Measurements from ENCODE around the gene C3orf20. TPM values are rescaled to one million over a fixed set of nuclear protein-coding genes. Genes with fewer than 3 reads are reported as not detected.

Gene C3orf20
- total and polyA plus RNA-seq, 9 of the 15 experiments (the other 6 are each of a cell fraction or from before 2014, with no cell fraction given) = 0.04 TPM; not detected in 8

GRCh38 chr3:14651440-14652251 lies 23.3 kb upstream of the C3orf20 start, which contains the start of gene CCDC174 (continued):
- TF ChIP-seq HDAC3 (IDR thresholded peaks at IDR 0.05; ENCODE audit: borderline replicate concordance, partially characterized antibody) = peak; percentile 6
- peak; percentile 40 for TF ChIP-seq HES1 (IDR thresholded peaks at IDR 0.05; ENCODE audit: low read depth)
- no peak for TF ChIP-seq ETS2 (tag; IDR thresholded peaks at IDR 0.05; ENCODE audit: borderline replicate concordance, poor library complexity, severe bottlenecking)
- no peak for TF ChIP-seq SLC30A9 (CRISPR knock-in tag; IDR thresholded peaks at IDR 0.05)
- TF ChIP-seq SREBF1 (IDR thresholded peaks at IDR 0.05; ENCODE audit: borderline replicate concordance, low read depth, low read length) = peak; percentile 87
- TF ChIP-seq ZC3H4 (CRISPR knock-in tag; IDR thresholded peaks at IDR 0.05; ENCODE audit: borderline replicate concordance) = no peak
- TF ChIP-seq, protein P1, sequence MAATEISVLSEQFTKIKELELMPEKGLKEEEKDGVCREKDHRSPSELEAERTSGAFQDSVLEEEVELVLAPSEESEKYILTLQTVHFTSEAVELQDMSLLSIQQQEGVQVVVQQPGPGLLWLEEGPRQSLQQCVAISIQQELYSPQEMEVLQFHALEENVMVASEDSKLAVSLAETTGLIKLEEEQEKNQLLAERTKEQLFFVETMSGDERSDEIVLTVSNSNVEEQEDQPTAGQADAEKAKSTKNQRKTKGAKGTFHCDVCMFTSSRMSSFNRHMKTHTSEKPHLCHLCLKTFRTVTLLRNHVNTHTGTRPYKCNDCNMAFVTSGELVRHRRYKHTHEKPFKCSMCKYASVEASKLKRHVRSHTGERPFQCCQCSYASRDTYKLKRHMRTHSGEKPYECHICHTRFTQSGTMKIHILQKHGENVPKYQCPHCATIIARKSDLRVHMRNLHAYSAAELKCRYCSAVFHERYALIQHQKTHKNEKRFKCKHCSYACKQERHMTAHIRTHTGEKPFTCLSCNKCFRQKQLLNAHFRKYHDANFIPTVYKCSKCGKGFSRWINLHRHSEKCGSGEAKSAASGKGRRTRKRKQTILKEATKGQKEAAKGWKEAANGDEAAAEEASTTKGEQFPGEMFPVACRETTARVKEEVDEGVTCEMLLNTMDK (IDR thresholded peaks at IDR 0.05; ENCODE audit: borderline replicate concordance, insufficient read depth, low read depth, low read length, poor library complexity, severe bottlenecking) = peak; percentile 49
- TF ChIP-seq ZNF444 (CRISPR knock-in tag; IDR thresholded peaks at IDR 0.05) = 0 out of 2 replicates have a peak, but pooled peaks have one; percentile 9
- peak in 1 of 2 experiments; percentile 87; a peak in 1 of 4 replicates for TF ChIP-seq HDAC1 (IDR thresholded peaks at IDR 0.05)
- TF ChIP-seq ZNF589 (CRISPR knock-in tag; IDR thresholded peaks at IDR 0.05; ENCODE audit: low read depth) = peak; percentile 81; the same call in 1 of the 2 replicates
- TF ChIP-seq ZNF316 (IDR thresholded peaks at IDR 0.05) = peak; percentile 70
- TF ChIP-seq FOS (IDR thresholded peaks at IDR 0.05; ENCODE audit: extremely low read depth, insufficient read length) = peak; percentile 11
- TF ChIP-seq, protein P2, sequence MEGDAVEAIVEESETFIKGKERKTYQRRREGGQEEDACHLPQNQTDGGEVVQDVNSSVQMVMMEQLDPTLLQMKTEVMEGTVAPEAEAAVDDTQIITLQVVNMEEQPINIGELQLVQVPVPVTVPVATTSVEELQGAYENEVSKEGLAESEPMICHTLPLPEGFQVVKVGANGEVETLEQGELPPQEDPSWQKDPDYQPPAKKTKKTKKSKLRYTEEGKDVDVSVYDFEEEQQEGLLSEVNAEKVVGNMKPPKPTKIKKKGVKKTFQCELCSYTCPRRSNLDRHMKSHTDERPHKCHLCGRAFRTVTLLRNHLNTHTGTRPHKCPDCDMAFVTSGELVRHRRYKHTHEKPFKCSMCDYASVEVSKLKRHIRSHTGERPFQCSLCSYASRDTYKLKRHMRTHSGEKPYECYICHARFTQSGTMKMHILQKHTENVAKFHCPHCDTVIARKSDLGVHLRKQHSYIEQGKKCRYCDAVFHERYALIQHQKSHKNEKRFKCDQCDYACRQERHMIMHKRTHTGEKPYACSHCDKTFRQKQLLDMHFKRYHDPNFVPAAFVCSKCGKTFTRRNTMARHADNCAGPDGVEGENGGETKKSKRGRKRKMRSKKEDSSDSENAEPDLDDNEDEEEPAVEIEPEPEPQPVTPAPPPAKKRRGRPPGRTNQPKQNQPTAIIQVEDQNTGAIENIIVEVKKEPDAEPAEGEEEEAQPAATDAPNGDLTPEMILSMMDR (IDR thresholded peaks at IDR 0.05 in 2 of 3, conservative IDR thresholded peaks at IDR 0.05 in 1 of 3; ENCODE audit: insufficient read depth in 2 of 3, low read depth in 1 of 3, low read length in 3 of 3) = peak in 1 of 3 experiments; percentile 48; a peak in 2 of 6 replicates
- TF ChIP-seq ZNF274 (IDR thresholded peaks at IDR 0.05; ENCODE audit: borderline replicate concordance, low read depth, low read length) = no peak
- 0 out of 2 replicates have a peak, but pooled peaks have one; percentile 4 for TF ChIP-seq MAFG (tag; conservative IDR thresholded peaks at IDR 0.05)
- peak; percentile 79 for TF ChIP-seq POU5F1 (IDR thresholded peaks at IDR 0.05; ENCODE audit: borderline replicate concordance, low read depth, low read length, partially characterized antibody)
- TF ChIP-seq ZNF134 (CRISPR knock-in tag; conservative IDR thresholded peaks at IDR 0.05) = peak; percentile 65; the same call in 1 of the 2 replicates
- TF ChIP-seq CTBP1 (IDR thresholded peaks at IDR 0.05; ENCODE audit: borderline replicate concordance) = peak; percentile 95
- TF ChIP-seq NEUROD1 (IDR thresholded peaks at IDR 0.05; ENCODE audit: borderline replicate concordance, low read depth, low read length, partially characterized antibody) = peak; percentile 79
- TF ChIP-seq MIER1 (IDR thresholded peaks at IDR 0.05; ENCODE audit: low read depth) = no peak
- TF ChIP-seq SIN3A (IDR thresholded peaks at IDR 0.05; ENCODE audit: borderline replicate concordance in 2 of 2, control insufficient read depth in 1 of 2, low read depth in 2 of 2, low read length in 2 of 2) = peak; percentile 18 to 77; a peak in 2 of 4 replicates
- no peak for TF ChIP-seq CAMTA2 (CRISPR knock-in tag; conservative IDR thresholded peaks at IDR 0.05)
- TF ChIP-seq CBFA2T2 (conservative IDR thresholded peaks at IDR 0.05) = no peak
